ENCODE data around the gene RIMBP2.

Gene RIMBP2

GRCh38 chr12:130366159-130366558 lies 349.9 kb downstream of the RIMBP2 start:
- DNase-seq (ENCODE audit: low read depth): no peak

- no peak for DNase-seq (ENCODE audit: low read depth)
Observed at GRCh38 chr12:130364578-130364977, 351.5 kb downstream of the RIMBP2 start.

- no peak for DNase-seq (ENCODE audit: low read depth)
Observed at GRCh38 chr12:130362060-130362459, 354.0 kb downstream of the RIMBP2 start.

GRCh38 chr12:130357729-130358330 lies 358.3 kb downstream of the RIMBP2 start:
- DNase-seq (ENCODE audit: low read depth): no peak

- no peak for DNase-seq (ENCODE audit: low read depth)
Observed at GRCh38 chr12:130357241-130357640, 358.9 kb downstream of the RIMBP2 start.

GRCh38 chr12:130356222-130356621 lies 359.9 kb downstream of the RIMBP2 start:
- no peak for DNase-seq (ENCODE audit: low read depth)

- no peak for DNase-seq (ENCODE audit: low read depth)
Observed at GRCh38 chr12:130354407-130354806, 361.7 kb downstream of the RIMBP2 start.

GRCh38 chr12:130353081-130353480 lies 363.0 kb downstream of the RIMBP2 start:
- DNase-seq (ENCODE audit: low read depth): no peak

GRCh38 chr12:130351326-130351725 lies 364.8 kb downstream of the RIMBP2 start:
- DNase-seq (ENCODE audit: low read depth): no peak

GRCh38 chr12:130350715-130351114 lies 365.4 kb downstream of the RIMBP2 start:
- DNase-seq (ENCODE audit: low read depth): no peak

GRCh38 chr12:130347588-130347987 lies 368.5 kb downstream of the RIMBP2 start:
- no peak for DNase-seq (ENCODE audit: low read depth)
